HG03039 (cell line): ENCODE measurements around the gene IL16.
"Not testable (repeated sequence)": the region's sequence is repeated elsewhere in the genome, so short reads cannot be mapped to it uniquely, and the experiment has no call there.

Experiments
- ATAC-seq: cut with Tn5 transposase; IDR thresholded peaks from one replicate; pipeline ENCODE4 v1.9.1; 2021; ENCODE audit warnings: mild to moderate bottlenecking, moderate library complexity; ENCODE audit not compliant: unreplicated experiment

The IL16 gene

DNA sequence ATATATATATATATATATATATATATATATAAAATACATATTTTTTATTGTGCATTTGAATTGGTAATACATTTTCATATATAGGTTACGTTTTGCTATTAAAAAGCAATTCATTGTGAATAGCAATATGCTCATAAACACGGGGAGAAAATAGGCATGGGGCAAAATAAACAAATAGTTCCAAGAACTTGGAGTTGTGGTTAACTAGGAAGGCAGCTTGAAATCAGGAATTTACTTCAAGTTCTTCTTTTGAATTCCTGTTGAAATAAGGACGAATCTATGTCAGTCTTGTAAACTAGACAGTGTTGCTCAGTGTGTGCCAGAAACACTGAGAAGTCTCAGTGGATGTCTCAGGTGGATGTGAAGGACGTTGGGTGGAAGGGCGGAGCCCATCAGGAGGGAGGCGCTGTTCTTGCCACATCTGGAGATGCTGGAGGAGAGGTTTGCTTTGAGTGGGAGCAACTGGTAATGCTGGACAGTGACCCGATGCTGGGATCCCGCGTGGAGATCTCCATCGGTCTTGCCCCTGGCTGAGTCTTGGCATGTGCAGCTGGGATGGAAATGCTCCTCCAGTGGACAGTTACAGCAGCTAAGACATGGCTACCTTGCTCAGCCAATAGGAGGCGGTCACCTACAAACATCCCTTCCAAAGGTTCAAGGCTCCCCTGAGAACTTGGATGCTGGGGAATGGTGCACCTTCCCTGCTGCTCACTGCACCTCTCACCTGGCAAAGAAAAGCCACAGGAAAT is 2.5 kb downstream of the IL16 start:
- no peak for ATAC-seq

DNA sequence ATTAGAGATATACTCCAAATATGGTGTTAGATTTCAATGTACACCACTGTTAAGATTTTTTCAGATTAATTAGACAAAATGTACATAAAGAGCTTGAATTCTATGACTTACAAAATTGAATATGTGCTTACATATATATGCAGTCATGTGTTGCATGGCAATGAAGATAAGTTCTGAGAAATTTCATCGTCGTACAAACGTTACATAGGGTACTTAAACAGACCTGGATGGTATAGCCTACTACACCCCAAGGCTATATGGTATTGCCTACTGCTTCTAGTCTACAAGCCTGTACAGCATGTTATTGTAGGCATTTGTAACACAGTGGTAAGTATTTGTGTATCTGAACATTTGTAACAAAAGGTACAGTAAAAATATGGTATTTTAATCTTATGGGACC is 9.3 kb downstream of the IL16 start:
- ATAC-seq: no peak

GRCh38 chr15:81207987-81208386 is 11.3 kb downstream of the IL16 start:
- ATAC-seq: not testable (repeated sequence)

DNA sequence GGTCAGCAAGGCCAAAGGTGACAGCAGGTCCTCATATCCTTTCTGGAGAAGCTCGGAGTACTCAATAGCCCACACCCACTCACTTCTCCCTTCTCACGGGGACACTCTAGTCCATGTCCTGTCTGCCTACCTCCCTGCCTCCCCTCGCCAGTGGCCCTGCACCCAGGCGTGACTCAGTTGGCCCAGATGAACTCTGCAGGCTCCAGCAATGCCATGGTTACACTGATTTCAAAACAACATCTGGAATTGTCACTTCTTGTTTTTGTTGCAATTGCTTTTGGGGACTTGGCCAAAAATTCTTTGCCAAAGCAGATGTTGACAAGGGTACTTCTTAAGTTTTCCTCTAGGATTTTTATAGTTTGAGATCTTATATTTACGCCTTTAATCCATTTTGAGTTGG is 13.0 kb downstream of the IL16 start:
- no peak for ATAC-seq

- no peak for ATAC-seq
These were observed 14.7 kb downstream of the IL16 start for GRCh38 chr15:81211376-81211775.

GRCh38 chr15:81213982-81214381 is 17.3 kb downstream of the IL16 start:
- ATAC-seq: no peak

DNA sequence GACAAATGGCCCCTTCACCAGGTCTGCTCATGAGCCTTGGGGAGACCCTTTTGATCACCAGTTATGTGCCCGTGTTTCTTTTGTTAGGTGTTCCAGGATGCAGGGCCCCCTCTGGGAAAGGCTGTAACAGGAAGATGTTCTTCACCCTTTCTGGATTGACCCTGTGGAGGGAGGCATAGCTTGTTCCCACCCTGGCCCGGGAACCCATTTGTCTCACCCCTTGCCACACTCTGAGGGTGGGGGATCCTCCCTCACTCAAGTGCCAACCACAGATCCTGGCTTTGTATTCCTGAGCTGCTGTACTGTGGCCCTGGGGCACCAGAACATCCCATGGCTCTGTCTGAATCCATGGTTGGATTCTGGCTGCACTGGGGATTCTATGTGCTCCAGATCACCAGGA is 18.9 kb downstream of the IL16 start:
- ATAC-seq: no peak

GRCh38 chr15:81215983-81216382 is 19.3 kb downstream of the IL16 start:
- no peak for ATAC-seq

GRCh38 chr15:81216422-81216821 is 19.7 kb downstream of the IL16 start:
- no peak for ATAC-seq

GRCh38 chr15:81221449-81221848 is 24.8 kb downstream of the IL16 start:
- no peak for ATAC-seq

DNA sequence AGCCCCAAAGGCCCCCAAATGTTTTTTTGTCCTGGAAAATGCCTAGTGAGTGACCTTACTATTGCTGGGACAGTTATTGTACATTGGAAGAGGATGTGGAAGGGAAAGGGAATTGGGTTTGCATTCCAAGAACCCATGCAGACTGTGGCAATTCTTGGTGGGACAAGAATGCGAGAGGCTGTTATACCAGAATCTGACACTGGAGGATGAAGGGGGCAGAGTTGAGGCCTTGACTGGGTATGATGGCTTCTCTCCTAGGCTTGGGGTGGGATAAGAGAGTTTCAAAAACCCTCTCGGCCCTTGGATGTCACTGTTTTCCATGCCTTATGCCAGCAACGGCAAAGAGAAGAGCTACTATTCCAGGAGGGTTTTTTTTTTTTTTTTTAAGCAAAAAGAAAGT is 25.3 kb downstream of the IL16 start:
- no peak for ATAC-seq

DNA sequence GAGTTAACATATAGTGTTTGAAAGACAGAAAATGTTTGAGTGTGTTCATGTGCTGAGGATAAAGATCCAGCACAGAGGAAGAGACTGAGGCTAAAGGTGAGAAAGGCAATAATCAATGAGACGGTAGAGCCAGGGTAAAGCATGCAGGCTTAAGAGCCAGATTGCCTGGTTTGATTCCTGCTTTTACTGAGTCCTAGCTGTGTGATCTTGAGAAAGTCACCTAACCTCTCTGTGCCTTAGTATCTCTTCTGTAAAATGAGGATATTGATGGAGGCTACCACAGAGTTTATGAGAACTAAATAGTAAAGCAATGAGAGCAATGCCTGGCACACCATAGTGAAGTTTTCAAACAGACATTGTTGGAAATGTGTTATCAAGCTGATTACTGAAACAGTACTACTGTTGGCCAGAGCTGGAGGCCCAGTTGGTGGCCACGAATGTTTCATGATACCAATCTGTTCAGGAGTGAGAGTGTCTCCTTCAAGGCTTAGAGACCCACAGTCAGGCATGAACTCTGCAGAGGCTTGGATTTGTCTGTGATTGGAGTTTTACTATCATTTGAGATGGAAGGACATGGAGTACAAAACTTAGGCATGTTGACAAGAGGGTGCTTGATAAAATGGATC is 26.8 kb downstream of the IL16 start:
- ATAC-seq: no peak

- ATAC-seq: no peak
These were observed 27.6 kb downstream of the IL16 start for GRCh38 chr15:81224232-81224631.

DNA sequence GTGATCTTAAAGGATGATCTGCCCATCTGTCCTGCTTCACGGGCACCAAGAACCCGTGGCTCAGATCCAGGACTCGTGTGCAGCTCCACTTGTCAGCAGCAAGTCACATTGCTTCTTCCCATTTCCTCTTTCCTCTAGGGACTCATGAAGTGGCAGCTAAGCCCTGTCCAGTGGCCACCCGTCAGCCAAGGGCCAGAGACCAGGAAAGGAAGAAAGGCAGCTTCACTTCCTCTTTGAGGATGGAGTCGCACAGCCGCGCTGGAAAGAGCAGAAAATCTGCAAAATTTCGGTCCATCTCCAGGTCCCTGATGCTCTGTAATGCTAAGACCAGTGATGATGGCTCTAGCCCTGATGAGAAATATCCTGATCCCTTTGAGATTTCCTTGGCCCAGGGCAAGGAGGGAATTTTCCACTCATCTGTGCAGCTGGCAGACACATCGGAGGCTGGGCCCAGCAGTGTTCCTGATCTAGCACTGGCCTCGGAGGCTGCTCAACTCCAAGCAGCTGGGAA is 28.5 kb downstream of the IL16 start:
- ATAC-seq: no peak

GRCh38 chr15:81227716-81228115 is 31.0 kb downstream of the IL16 start:
- no peak for ATAC-seq

DNA sequence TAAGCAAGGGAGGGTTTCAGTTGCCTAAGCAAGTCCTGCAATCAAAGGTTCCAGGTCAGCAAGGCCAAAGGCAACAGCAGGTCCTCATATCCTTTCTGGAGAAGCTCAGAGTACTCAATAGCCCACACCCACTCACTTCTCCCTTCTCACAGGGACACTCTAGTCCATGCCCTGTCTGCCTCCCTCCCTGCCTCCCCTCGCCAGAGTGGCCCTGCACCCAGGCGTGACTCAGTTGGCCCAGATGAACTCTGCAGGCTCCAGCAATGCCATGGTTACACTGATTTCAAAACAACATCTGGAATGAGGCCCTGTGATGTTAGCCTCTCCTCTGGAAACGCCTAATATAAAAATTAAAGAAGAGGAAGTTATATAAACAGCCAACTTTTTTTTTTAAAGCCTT is 32.9 kb downstream of the IL16 start:
- no peak for ATAC-seq

DNA sequence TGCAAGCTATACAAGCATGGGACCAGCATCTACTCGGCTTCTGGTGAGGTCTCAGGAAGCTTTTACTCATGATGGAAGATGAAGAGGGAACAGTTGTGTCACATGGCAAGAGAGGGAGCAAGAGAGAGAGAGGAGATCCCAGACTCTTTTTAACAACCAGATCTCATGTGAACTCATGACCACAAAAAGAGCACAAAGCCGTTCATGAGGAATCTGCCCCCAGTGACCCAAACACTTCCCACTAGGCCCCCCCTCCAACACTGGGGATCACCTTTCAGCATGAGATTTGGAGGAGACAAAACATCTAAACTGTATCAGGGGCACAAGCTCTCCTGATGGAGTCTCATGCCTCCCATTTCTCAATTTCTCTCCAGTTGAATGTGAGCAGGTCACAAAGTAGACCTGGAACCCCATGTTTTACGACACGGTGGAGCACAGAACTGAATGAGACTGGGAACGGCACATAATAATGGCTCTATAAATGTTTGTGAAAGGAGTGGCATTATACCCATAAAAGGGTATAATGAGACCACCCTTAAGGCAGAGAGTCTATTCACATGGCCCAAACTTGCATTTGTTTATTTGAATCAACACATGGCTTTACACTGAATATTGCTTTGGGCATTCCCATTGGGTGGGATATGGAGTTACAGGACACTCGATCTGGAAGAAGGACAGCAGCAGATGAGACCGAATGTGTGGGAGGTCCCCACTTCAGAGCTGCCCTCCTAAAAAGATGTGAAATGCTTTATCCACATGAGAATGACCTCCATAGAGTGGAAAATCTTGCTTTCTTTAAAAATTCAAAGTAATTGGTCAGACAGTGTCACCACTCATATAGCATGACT is 38.8 kb downstream of the IL16 start:
- no peak for ATAC-seq

DNA sequence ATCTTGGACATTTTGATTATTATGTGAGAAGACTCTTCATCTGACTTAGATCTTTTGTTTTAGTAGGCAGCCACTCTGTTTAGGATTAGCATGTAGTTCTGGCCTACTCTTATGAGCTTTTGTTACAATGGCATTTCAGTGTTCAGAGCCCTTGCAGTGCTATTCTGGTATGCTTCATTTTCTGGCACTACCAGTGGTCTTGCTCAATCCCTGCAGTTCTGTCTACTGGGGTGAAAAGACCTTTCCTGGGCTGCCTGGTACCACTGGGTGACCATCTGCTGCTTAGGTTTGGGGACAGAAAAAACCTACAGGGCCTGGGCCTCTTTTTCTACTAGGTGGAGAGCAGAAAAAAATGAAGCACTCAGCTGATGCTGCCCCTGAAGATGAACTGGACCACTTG is 42.5 kb downstream of the IL16 start:
- no peak for ATAC-seq

- no peak for ATAC-seq
These were observed 46.1 kb downstream of the IL16 start for GRCh38 chr15:81242778-81243177.

GRCh38 chr15:81244306-81244705 is 47.6 kb downstream of the IL16 start:
- no peak for ATAC-seq

DNA sequence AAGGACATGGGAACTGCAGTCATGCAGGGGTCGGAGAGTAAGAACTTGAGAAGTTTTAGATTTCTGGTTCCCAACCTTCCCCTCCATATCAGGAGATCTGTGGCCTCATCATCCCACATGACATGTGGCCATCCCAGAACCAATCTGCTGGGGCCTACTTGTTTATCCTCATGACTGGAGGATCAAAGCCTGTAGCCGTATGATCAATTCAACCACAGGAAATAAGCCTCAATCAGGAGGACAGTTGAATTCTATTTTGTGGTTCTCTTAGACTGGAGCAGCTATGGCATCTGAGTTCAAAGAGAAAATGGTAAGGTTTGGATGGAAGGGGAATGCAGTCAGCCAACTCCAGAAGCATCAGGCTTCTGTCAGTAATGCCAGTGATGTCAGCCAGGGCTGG is 57.2 kb downstream of the IL16 start:
- no peak for ATAC-seq
